Epithelial cell of prostate (primary cell): ENCODE measurements around the gene WDSUB1.

Experiments
- DNase-seq: peaks from one replicate; pipeline ENCODE4 v3.0.0-alpha.2; 2011; ENCODE audit warnings: low read depth, low spot score
- H3K27ac ChIP-seq: fragments of 450-650 bp; 2 replicates; pipeline ENCODE4 v1.5.1; 2017; ENCODE audit warnings: mild to moderate bottlenecking

The WDSUB1 gene

DNA sequence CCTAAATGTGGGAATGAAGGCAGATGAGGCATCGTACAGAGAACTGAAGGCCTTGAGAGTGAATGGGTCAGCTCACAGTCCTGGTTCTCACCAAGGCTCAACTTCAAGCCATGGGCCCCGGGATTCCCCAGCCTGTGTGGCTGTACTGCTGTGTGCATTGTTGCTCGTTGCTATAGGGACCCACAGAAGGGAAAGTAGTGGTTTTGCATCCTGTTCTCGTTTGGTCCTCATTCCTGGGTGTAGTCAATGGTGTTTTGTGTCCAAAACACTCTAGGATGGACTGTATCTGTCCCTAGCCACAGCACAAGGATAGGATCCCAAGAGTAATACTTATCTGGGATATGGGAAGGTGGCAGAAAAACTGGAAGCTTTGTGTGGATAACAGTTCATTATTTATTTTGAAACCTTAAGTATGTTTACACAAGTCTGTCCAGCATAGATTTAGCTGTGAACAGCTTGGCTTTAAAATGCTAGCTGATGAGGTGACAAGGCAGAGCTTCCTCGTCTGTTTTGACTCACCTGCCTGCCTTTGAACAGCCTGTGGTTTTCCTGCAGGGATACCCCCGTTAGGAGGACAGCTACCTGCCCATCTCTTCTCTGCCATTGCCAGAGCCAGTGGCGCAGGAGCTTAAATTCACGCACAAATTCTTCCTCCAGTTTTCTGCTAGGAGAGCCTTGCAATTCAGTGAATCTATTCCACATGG lies 85.0 kb downstream of the WDSUB1 start:
- no peak for DNase-seq
- no peak overlapping the region for H3K27ac ChIP-seq

DNA sequence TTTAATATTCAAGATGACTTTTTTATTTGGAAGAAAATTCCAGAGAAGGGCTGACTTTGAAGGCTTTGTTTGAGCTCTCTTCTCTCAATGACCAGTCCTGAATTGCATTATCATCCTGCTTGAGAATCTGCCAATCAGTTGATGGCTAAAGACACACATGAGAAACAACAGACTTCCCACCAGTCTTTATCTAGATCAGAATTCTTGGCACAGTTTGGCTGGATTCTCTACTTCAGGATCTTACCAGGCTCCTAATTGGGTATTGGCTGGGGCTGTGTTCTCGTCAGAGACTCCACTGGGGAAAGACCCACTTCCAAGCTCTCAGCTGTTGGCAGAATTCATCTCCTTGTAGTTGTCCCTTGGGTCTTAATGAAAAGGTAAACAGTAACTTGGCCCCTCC lies 86.0 kb downstream of the WDSUB1 start:
- DNase-seq = no peak
- H3K27ac ChIP-seq = no peak overlapping the region

DNA sequence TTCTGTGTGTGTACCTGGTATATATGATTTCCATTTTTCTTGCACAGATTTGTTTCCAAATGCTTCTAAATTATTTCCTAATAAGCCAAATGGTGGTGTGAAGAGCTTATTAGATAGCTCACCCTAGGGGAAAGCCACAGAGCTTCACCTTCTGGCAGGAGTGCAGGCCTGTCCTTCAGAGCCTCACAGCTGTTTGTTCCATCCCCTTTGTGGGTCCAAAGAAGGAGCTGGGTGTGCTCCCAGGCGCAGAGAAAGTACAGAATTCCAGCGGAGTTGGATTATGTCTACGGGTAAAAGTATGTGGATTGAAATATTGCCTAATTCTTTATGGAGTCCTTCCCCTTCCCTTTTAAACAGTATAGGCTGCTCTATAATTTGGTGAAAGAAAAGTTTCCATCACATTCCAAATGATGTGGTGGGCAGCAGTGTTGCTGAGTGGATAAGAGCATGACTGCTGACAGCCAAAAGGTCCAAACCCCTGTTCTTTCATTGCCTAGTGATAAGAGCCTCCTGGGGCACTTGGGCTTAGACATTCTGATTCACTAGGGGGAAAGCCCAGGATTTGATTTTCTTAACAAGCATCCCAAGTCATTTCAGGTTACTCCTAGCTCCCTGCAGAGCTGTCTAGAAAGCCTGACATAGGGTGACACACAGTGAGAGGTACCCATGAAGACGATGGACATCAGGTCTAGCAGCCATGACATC lies 86.6 kb downstream of the WDSUB1 start:
- DNase-seq = no peak
- H3K27ac ChIP-seq = no peak overlapping the region

DNA sequence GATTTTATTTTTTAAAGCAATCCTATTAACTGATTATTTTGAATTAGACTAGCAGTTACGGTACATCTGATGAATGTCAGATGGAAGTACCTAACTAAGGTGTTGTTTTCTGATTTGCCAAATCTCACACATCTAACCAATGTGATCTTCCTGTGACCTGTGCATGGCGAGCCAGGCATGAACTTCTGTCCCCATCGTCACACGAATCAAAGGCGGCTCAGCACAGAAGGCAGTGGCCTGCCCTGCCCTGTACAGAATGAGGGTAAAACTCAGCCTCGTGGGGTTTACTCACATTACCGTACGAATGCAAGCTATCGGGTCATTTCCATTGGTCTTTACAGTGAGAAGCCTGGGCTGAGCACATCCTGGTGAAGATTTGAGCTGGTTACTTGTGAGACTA lies 87.3 kb downstream of the WDSUB1 start:
- no peak for DNase-seq
- H3K27ac ChIP-seq = no peak overlapping the region

GRCh38 chr2:159196393-159196925 lies 90.0 kb downstream of the WDSUB1 start:
- no peak overlapping the region for H3K27ac ChIP-seq
- DNase-seq = no peak

- DNase-seq = no peak
- no peak overlapping the region for H3K27ac ChIP-seq
Measured at GRCh38 chr2:159195697-159196096, 90.8 kb downstream of the WDSUB1 start.

- DNase-seq = no peak
- no peak overlapping the region for H3K27ac ChIP-seq
Measured at GRCh38 chr2:159194241-159194640, 92.3 kb downstream of the WDSUB1 start.

DNA sequence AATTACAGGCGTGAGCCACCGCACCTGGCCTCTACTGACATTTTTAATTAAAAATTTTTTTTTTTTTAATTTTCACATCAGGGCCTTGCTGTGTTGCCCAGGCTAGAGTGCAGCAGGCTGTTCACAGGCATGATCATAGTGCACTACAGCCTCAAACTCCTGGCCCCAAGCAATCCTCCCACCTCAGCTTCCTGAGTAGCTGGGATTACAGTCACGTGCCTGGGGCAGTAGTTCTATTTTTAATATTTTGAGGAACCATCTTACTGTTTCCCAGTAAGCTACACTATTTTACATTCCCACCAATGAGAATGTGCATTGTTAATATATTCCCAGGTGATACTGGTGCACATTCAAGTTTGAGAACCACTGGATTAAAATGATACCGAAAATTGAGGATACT lies 92.7 kb downstream of the WDSUB1 start:
- no peak for DNase-seq
- H3K27ac ChIP-seq = no peak overlapping the region

GRCh38 chr2:159192371-159192918 lies 94.1 kb downstream of the WDSUB1 start:
- H3K27ac ChIP-seq = no peak overlapping the region
- DNase-seq = no peak

DNA sequence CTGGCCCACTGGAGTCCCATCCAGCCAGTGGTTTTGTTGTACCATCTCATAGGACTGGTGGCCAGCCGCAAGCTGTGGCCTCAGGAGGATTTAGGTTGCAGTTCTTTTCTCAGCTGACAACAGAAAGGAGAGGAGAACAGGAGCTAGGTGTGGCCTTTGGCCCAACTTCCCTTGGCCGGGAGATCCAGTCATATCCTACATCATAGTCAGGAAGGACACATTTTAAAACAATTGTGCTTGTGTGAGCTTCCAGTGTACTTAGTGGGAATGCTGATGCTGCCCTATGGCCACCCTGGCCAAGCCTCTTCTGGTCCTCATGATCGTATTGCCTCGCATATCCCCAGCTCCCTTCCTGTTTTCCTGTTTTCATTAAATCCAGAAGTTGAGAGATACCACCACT lies 98.1 kb downstream of the WDSUB1 start:
- DNase-seq = no peak
- no peak overlapping the region for H3K27ac ChIP-seq

- no peak overlapping the region for H3K27ac ChIP-seq
- no peak for DNase-seq
Measured at GRCh38 chr2:159187106-159187505, 99.4 kb downstream of the WDSUB1 start.

- DNase-seq = no peak
- H3K27ac ChIP-seq = no peak overlapping the region
Measured at GRCh38 chr2:159186462-159186861, 100.0 kb downstream of the WDSUB1 start.
